ENCODE data around the gene TUBD1. TPM values are rescaled to one million over a fixed set of nuclear protein-coding genes. Genes with fewer than 3 reads are reported as not detected.

TUBD1 gene
- total and polyA plus RNA-seq, 7 donors = 4.7 to 8.8 (median 6.5) TPM

GRCh38 chr17:59810894-59811153 is 81.9 kb downstream of the TUBD1 start:
- Histone ChIP-seq H3K36me3 (ENCODE audit: insufficient read depth in 1 of 2, low read depth in 1 of 2) (peaks cover 0 to 31% of the 10 kb centered on the region in 2 donors), H3K9me3 (no peaks in the 10 kb centered on the region), H3K4me1 (peaks cover 5% of the 10 kb centered on the region), H3K27ac (no peak overlapping the region), H3K27me3 (ENCODE audit: insufficient read depth in 3 of 3, low read length in 2 of 3) (no peaks in the 10 kb centered on the region), H3K4me3 (no peak overlapping the region)
- DNase-seq (no peak), ATAC-seq (no peak)
- TF ChIP-seq, protein P1, sequence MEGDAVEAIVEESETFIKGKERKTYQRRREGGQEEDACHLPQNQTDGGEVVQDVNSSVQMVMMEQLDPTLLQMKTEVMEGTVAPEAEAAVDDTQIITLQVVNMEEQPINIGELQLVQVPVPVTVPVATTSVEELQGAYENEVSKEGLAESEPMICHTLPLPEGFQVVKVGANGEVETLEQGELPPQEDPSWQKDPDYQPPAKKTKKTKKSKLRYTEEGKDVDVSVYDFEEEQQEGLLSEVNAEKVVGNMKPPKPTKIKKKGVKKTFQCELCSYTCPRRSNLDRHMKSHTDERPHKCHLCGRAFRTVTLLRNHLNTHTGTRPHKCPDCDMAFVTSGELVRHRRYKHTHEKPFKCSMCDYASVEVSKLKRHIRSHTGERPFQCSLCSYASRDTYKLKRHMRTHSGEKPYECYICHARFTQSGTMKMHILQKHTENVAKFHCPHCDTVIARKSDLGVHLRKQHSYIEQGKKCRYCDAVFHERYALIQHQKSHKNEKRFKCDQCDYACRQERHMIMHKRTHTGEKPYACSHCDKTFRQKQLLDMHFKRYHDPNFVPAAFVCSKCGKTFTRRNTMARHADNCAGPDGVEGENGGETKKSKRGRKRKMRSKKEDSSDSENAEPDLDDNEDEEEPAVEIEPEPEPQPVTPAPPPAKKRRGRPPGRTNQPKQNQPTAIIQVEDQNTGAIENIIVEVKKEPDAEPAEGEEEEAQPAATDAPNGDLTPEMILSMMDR (IDR thresholded peaks at IDR 0.05) = no peak
- intact Hi-C loops (cut with DNase I) = no loop called here
- 95 to 100% (median 97%) methylated on average over 1 of the region's 1 CpG for WGBS, 3 donors

Other genes starting within 250 kb of the TUBD1 start
- gene PTRH2, start 185.5 kb downstream of the TUBD1 start, total RNA-seq = 10 to 100 TPM; 11.4 to 28.8 (median 16.1) TPM
- gene PTRH2, start 185.5 kb downstream of the TUBD1 start, polyA plus RNA-seq = 10 to 100 TPM; 31.2 to 43.1 (median 34.7) TPM
- 10 to 100 TPM; 37.9 to 66.5 (median 54.1) TPM for gene VMP1, start 185.3 kb downstream of the TUBD1 start, total RNA-seq
- 100 to 1,000 TPM in 1 of 3 donors, 10 to 100 TPM in 2; 31.3 to 115 (median 70.5) TPM for gene VMP1, start 185.3 kb downstream of the TUBD1 start, polyA plus RNA-seq
- gene RPS6KB1, start 178 bp upstream of the TUBD1 start, total RNA-seq = 10 to 100 TPM; 26.6 to 56.0 (median 45.2) TPM
- 10 to 100 TPM; 10.6 to 35.8 (median 12.0) TPM for gene RPS6KB1, start 178 bp upstream of the TUBD1 start, polyA plus RNA-seq
- gene RNFT1, start 71.8 kb upstream of the TUBD1 start, total RNA-seq = 10 to 100 TPM; 10.4 to 17.1 (median 12.6) TPM
- 10 to 100 TPM in 2 of 3 donors, 1 to 10 TPM in 1; 10.0 to 21.7 (median 11.8) TPM for gene RNFT1, start 71.8 kb upstream of the TUBD1 start, polyA plus RNA-seq
- gene HEATR6, start 186.0 kb upstream of the TUBD1 start, total RNA-seq = 10 to 100 TPM in 2 of 4 donors, 1 to 10 TPM in 2; 6.9 to 11.9 (median 10.0) TPM
- 1 to 10 TPM; 3.3 to 7.6 (median 6.7) TPM for gene HEATR6, start 186.0 kb upstream of the TUBD1 start, polyA plus RNA-seq